ENCODE data around the gene XAF1.

GRCh38 chr17:6729531-6729930, 26.3 kb upstream of the XAF1 start:
- TF ChIP-seq CTCF (IDR thresholded peaks at IDR 0.05; ENCODE audit: insufficient read depth, low read length, poor library complexity, severe bottlenecking) = no peak
- no peak for TF ChIP-seq EZH2phosphoT487 (conservative IDR thresholded peaks at IDR 0.05; ENCODE audit: low read length)

Data from SU-DHL-6 (cell line).